CD14-positive monocyte (primary cell): ENCODE results near the gene HPS1. TPM values are rescaled to one million over a fixed set of nuclear protein-coding genes. Genes with fewer than 3 reads are reported as not detected.

Experiments used
- DNase-seq, 3 donors: peaks; one replicate each; pipeline ENCODE4 v3.0.0-alpha.2; 2011 to 2022
- H2AFZ ChIP-seq: 2 replicates; pipeline ENCODE4 v1.6.0; 2012; ENCODE audit warnings: mild to moderate bottlenecking, low read depth, low read length, inconsistent platforms; ENCODE audit not compliant: insufficient read depth, poor library complexity, severe bottlenecking
- H3K27ac ChIP-seq, 2 donors: 1 replicate in 1 of 2; 2 replicates in 1 of 2; pipeline ENCODE4 v1.5.1; 2012 to 2013; ENCODE audit warnings: low read length in 2 of 2, control low read depth in 1 of 2, inconsistent platforms in 1 of 2, low read depth in 1 of 2, mild to moderate bottlenecking in 1 of 2
- H3K27me3 ChIP-seq, 2 donors: one replicate each; pipeline versions ENCODE4 v1.6.0 to v1.6.1; 2011 to 2013; ENCODE audit warnings: low read length in 2 of 2; ENCODE audit not compliant: control insufficient read depth in 2 of 2, insufficient read depth in 2 of 2
- H3K36me3 ChIP-seq, 2 donors: replicated peaks in 1 of 2; 1 replicate in 1 of 2; 2 replicates in 1 of 2; pipeline versions ENCODE4 v1.5.1 to v1.6.1; 2012 to 2013; ENCODE audit warnings: low read length in 2 of 2, control low read depth in 1 of 2, inconsistent platforms in 1 of 2, mild to moderate bottlenecking in 1 of 2; ENCODE audit not compliant: insufficient read depth in 2 of 2, control insufficient read depth in 1 of 2
- H3K4me1 ChIP-seq, 2 donors: 1 replicate in 1 of 2; 2 replicates in 1 of 2; pipeline versions ENCODE4 v1.5.1 to v1.6.1; 2012 to 2013; ENCODE audit warnings: low read length in 2 of 2, control low read depth in 1 of 2, inconsistent platforms in 1 of 2, mild to moderate bottlenecking in 1 of 2, moderate library complexity in 1 of 2; ENCODE audit not compliant: insufficient read depth in 2 of 2, control insufficient read depth in 1 of 2
- H3K4me2 ChIP-seq: replicated peaks from 2 replicates; pipeline ENCODE3; 2012; ENCODE audit warnings: low read length, moderate library complexity, mild to moderate bottlenecking; ENCODE audit not compliant: poor library complexity, severe bottlenecking; ENCODE audit errors: extremely low read depth
- H3K4me3 ChIP-seq, 3 experiments: fragments of 200-600 bp in 1 of 3; sonication (generic) in 1 of 3; replicated peaks in 1 of 3; 1 replicate in 2 of 3; 2 replicates in 1 of 3; pipeline ENCODE4 v1.5.1; 2011 to 2013; ENCODE audit warnings: low read length in 3 of 3, mild to moderate bottlenecking in 3 of 3, control low read depth in 2 of 3, low read depth in 2 of 3, inconsistent platforms in 1 of 3, moderate library complexity in 1 of 3
- H3K79me2 ChIP-seq: 2 replicates; pipeline ENCODE4 v1.6.0; 2012; ENCODE audit warnings: mild to moderate bottlenecking, control low read depth, inconsistent platforms, low read length, moderate library complexity; ENCODE audit not compliant: insufficient read depth
- H3K9ac ChIP-seq: 2 replicates; pipeline ENCODE4 v1.6.0; 2017; ENCODE audit warnings: low read length, mild to moderate bottlenecking; ENCODE audit not compliant: insufficient read depth, poor library complexity, severe bottlenecking
- H3K9me3 ChIP-seq, 2 donors: replicated peaks in 1 of 2; 1 replicate in 1 of 2; 2 replicates in 1 of 2; pipeline versions ENCODE4 v1.5.1 to v1.6.1; 2012 to 2013; ENCODE audit warnings: low read length in 2 of 2, control low read depth in 1 of 2; ENCODE audit not compliant: control insufficient read depth in 1 of 2, insufficient read depth in 1 of 2
- H4K20me1 ChIP-seq: 2 replicates; pipeline ENCODE4 v1.6.0; 2012; ENCODE audit warnings: mild to moderate bottlenecking, low read length, control low read depth, moderate library complexity; ENCODE audit not compliant: insufficient read depth
- H3K27ac Mint-ChIP-seq, 7 donors: one replicate each; pipeline ENCODE4 v1.8.0; 2020; ENCODE audit warnings: mild to moderate bottlenecking in 7 of 7, mixed read lengths in 7 of 7, moderate library complexity in 6 of 7, inconsistent platforms in 2 of 7
- H3K27me3 Mint-ChIP-seq, 3 donors: one replicate each; pipeline ENCODE4 v1.8.0; 2021 to 2022; ENCODE audit warnings: low read depth in 3 of 3, mild to moderate bottlenecking in 3 of 3, mixed read lengths in 3 of 3, moderate library complexity in 3 of 3, inconsistent platforms in 1 of 3
- H3K36me3 Mint-ChIP-seq, 2 donors: one replicate each; pipeline ENCODE4 v1.8.0; 2020; ENCODE audit warnings: mixed read lengths in 2 of 2, inconsistent platforms in 1 of 2, mild to moderate bottlenecking in 1 of 2
- H3K4me1 Mint-ChIP-seq: one replicate; pipeline ENCODE4 v1.8.0; 2020; ENCODE audit warnings: mild to moderate bottlenecking, mixed read lengths
- H3K4me3 Mint-ChIP-seq, 2 donors: one replicate each; pipeline ENCODE4 v1.8.0; 2020; ENCODE audit warnings: mild to moderate bottlenecking in 2 of 2, mixed read lengths in 2 of 2, moderate library complexity in 1 of 2
- H3K9me3 Mint-ChIP-seq, 7 donors: one replicate each; pipeline ENCODE4 v1.8.0; 2020 to 2022; ENCODE audit warnings: mixed read lengths in 7 of 7, mild to moderate bottlenecking in 6 of 7, moderate library complexity in 6 of 7, inconsistent platforms in 2 of 7
- WGBS: methylation state at CpG from one replicate; pipeline ENCODE4 v1.1.5; 2013; ENCODE audit warnings: missing lambda C conversion rate; ENCODE audit not compliant: insufficient coverage; 5-methylcytosine and 5-hydroxymethylcytosine counted together
- intact Hi-C, 2 donors: fragments of 100-400 bp; cut with micrococcal nuclease; formaldehyde crosslinking; loops; one replicate each; pipeline versions ENCODE4 v1.15.0 to v1.15.1; 2023
- polyA plus RNA-seq, 3 donors: library from polyadenylated mRNA; depleted of rRNA in 1 of 3; unstranded in 2 of 3; stranded (reverse) in 1 of 3; fragments of 300-500 nt in 2 of 3; fragments of >200 nt in 1 of 3; fragmentation: Illumina TruSeq in 2 of 3; gene quantifications; 1 replicate in 2 of 3; 2 replicates in 1 of 3; pipeline ENCODE4 v1.2.3, GENCODE V29; 2012 to 2021
- TF ChIP-seq, protein P1 (sequence below): fragments of 200-600 bp; IDR thresholded peaks from one replicate; pipeline ENCODE4 v1.8.0; 2022; ENCODE audit warnings: antibody characterized with exemption, mild to moderate bottlenecking

Gene HPS1
- polyA plus RNA-seq, 3 donors = 73.0 to 135 (median 85.2) TPM

- no peak overlapping the region for H3K4me2 ChIP-seq
- TF ChIP-seq, protein P1, sequence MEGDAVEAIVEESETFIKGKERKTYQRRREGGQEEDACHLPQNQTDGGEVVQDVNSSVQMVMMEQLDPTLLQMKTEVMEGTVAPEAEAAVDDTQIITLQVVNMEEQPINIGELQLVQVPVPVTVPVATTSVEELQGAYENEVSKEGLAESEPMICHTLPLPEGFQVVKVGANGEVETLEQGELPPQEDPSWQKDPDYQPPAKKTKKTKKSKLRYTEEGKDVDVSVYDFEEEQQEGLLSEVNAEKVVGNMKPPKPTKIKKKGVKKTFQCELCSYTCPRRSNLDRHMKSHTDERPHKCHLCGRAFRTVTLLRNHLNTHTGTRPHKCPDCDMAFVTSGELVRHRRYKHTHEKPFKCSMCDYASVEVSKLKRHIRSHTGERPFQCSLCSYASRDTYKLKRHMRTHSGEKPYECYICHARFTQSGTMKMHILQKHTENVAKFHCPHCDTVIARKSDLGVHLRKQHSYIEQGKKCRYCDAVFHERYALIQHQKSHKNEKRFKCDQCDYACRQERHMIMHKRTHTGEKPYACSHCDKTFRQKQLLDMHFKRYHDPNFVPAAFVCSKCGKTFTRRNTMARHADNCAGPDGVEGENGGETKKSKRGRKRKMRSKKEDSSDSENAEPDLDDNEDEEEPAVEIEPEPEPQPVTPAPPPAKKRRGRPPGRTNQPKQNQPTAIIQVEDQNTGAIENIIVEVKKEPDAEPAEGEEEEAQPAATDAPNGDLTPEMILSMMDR = no peak
- Mint-ChIP-seq H3K4me1 (no peaks in the 10 kb centered on the region), H3K9me3 (no peaks in the 10 kb centered on the region), H3K4me3 (no peak overlapping the region), H3K36me3 (no peaks in the 10 kb centered on the region), H3K27ac (no peak overlapping the region), H3K27me3 (peaks cover 4 to 15% (median 4%) of the 10 kb centered on the region in 3 donors)
- intact Hi-C loops = no loop called here
- peaks cover 0 to 3% of the 10 kb centered on the region in 2 donors for H3K27me3 ChIP-seq
- H3K9me3 ChIP-seq = no peaks in the 10 kb centered on the region
- no peak overlapping the region for H3K9ac ChIP-seq
- no peaks in the 10 kb centered on the region for H3K4me1 ChIP-seq
- no peak for DNase-seq
- H3K79me2 ChIP-seq = no peaks in the 10 kb centered on the region
- no peaks in the 10 kb centered on the region for H3K36me3 ChIP-seq
- no peak overlapping the region for H3K4me3 ChIP-seq
- no peaks in the 10 kb centered on the region for H4K20me1 ChIP-seq
- H3K27ac ChIP-seq = no peak overlapping the region
- H2AFZ ChIP-seq = no peak overlapping the region
Measured at GRCh38 chr10:98474628-98475027, 27.9 kb upstream of the HPS1 start.

- H3K27ac Mint-ChIP-seq = no peak overlapping the region
- H3K4me1 Mint-ChIP-seq = peaks cover 7% of the 10 kb centered on the region
Measured at GRCh38 chr10:98472196-98472595, 25.5 kb upstream of the HPS1 start.

More at GRCh38 chr10:98472196-98472595, 25.5 kb upstream of the HPS1 start:
- no peak overlapping the region for H3K9ac ChIP-seq
- no peak overlapping the region for H3K4me3 ChIP-seq
- peaks cover 6 to 13% of the 10 kb centered on the region in 2 donors for H3K27me3 ChIP-seq
- H3K36me3 ChIP-seq = no peaks in the 10 kb centered on the region
- H3K4me1 ChIP-seq = peaks cover 0 to 9% of the 10 kb centered on the region in 2 donors
- peaks cover 9 to 25% (median 12%) of the 10 kb centered on the region in 3 donors for H3K27me3 Mint-ChIP-seq
- no peak overlapping the region for H3K4me3 Mint-ChIP-seq
- WGBS = no CpG with 5 or more reads among the region's 4 CpGs
- H3K27ac ChIP-seq = no peak overlapping the region
- H3K36me3 Mint-ChIP-seq = no peaks in the 10 kb centered on the region
- no peaks in the 10 kb centered on the region for H3K9me3 ChIP-seq
- no peaks in the 10 kb centered on the region for H4K20me1 ChIP-seq
- no peak overlapping the region for H3K4me2 ChIP-seq
- TF ChIP-seq, protein P1 = no peak
- no peak overlapping the region for H2AFZ ChIP-seq
- no peaks in the 10 kb centered on the region for H3K9me3 Mint-ChIP-seq
- no peak for DNase-seq
- no peaks in the 10 kb centered on the region for H3K79me2 ChIP-seq
- intact Hi-C loops = no loop called here
